ENCODE results near the gene COX4I1. TPM values are rescaled to one million over a fixed set of nuclear protein-coding genes. Genes with fewer than 3 reads are reported as not detected.

COX4I1 gene
- total RNA-seq, 1 donor from 2014 or later = 552 TPM

GRCh38 chr16:85840395-85840794 lies 40.9 kb downstream of the COX4I1 start:
- DNase-seq (ENCODE audit: low spot score) = no peak
- H3K36me3 Mint-ChIP-seq (ENCODE audit: low read depth, unreplicated experiment) = no peaks in the 10 kb centered on the region
- peaks cover 3% of the 10 kb centered on the region for H3K27me3 Mint-ChIP-seq (ENCODE audit: unreplicated experiment)
- no peaks in the 10 kb centered on the region for H3K4me1 Mint-ChIP-seq (ENCODE audit: unreplicated experiment)
- H3K27ac Mint-ChIP-seq (ENCODE audit: unreplicated experiment) = no peak overlapping the region
- H3K4me3 Mint-ChIP-seq (ENCODE audit: unreplicated experiment) = no peak overlapping the region
- peaks cover 4% of the 10 kb centered on the region for H3K9me3 Mint-ChIP-seq (ENCODE audit: unreplicated experiment)
- TF ChIP-seq, protein P1, sequence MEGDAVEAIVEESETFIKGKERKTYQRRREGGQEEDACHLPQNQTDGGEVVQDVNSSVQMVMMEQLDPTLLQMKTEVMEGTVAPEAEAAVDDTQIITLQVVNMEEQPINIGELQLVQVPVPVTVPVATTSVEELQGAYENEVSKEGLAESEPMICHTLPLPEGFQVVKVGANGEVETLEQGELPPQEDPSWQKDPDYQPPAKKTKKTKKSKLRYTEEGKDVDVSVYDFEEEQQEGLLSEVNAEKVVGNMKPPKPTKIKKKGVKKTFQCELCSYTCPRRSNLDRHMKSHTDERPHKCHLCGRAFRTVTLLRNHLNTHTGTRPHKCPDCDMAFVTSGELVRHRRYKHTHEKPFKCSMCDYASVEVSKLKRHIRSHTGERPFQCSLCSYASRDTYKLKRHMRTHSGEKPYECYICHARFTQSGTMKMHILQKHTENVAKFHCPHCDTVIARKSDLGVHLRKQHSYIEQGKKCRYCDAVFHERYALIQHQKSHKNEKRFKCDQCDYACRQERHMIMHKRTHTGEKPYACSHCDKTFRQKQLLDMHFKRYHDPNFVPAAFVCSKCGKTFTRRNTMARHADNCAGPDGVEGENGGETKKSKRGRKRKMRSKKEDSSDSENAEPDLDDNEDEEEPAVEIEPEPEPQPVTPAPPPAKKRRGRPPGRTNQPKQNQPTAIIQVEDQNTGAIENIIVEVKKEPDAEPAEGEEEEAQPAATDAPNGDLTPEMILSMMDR (IDR thresholded peaks at IDR 0.05; ENCODE audit: unreplicated experiment) = no peak

- Mint-ChIP-seq H3K4me1 (ENCODE audit: unreplicated experiment) (no peaks in the 10 kb centered on the region), H3K27me3 (ENCODE audit: unreplicated experiment) (peaks cover 3% of the 10 kb centered on the region), H3K9me3 (ENCODE audit: unreplicated experiment) (peaks cover 4% of the 10 kb centered on the region), H3K27ac (ENCODE audit: unreplicated experiment) (no peak overlapping the region), H3K36me3 (ENCODE audit: low read depth, unreplicated experiment) (no peaks in the 10 kb centered on the region), H3K4me3 (ENCODE audit: unreplicated experiment) (no peak overlapping the region)
- DNase-seq (ENCODE audit: low spot score) = no peak
- TF ChIP-seq, protein P1 (IDR thresholded peaks at IDR 0.05; ENCODE audit: unreplicated experiment) = no peak
These were observed 41.3 kb downstream of the COX4I1 start for GRCh38 chr16:85840801-85841200.

GRCh38 chr16:85842435-85842834 lies 42.9 kb downstream of the COX4I1 start:
- peaks cover 3% of the 10 kb centered on the region for H3K27me3 Mint-ChIP-seq (ENCODE audit: unreplicated experiment)
- TF ChIP-seq, protein P1 (IDR thresholded peaks at IDR 0.05; ENCODE audit: unreplicated experiment) = no peak

GRCh38 chr16:85842848-85843247 lies 43.4 kb downstream of the COX4I1 start:
- H3K9me3 Mint-ChIP-seq (ENCODE audit: unreplicated experiment) = peaks cover 4% of the 10 kb centered on the region
- no peak overlapping the region for H3K27ac Mint-ChIP-seq (ENCODE audit: unreplicated experiment)
- TF ChIP-seq, protein P1 (IDR thresholded peaks at IDR 0.05; ENCODE audit: unreplicated experiment) = no peak
- H3K4me3 Mint-ChIP-seq (ENCODE audit: unreplicated experiment) = no peak overlapping the region
- H3K27me3 Mint-ChIP-seq (ENCODE audit: unreplicated experiment) = peaks cover 3% of the 10 kb centered on the region
- H3K36me3 Mint-ChIP-seq (ENCODE audit: low read depth, unreplicated experiment) = no peaks in the 10 kb centered on the region
- DNase-seq (ENCODE audit: low spot score) = no peak
- no peaks in the 10 kb centered on the region for H3K4me1 Mint-ChIP-seq (ENCODE audit: unreplicated experiment)

More at GRCh38 chr16:85842435-85842834, 42.9 kb downstream of the COX4I1 start:
- Mint-ChIP-seq H3K27ac (ENCODE audit: unreplicated experiment) (no peak overlapping the region), H3K9me3 (ENCODE audit: unreplicated experiment) (peaks cover 4% of the 10 kb centered on the region), H3K4me1 (ENCODE audit: unreplicated experiment) (no peaks in the 10 kb centered on the region), H3K36me3 (ENCODE audit: low read depth, unreplicated experiment) (no peaks in the 10 kb centered on the region), H3K4me3 (ENCODE audit: unreplicated experiment) (no peak overlapping the region)
- DNase-seq (ENCODE audit: low spot score) = no peak

DNA sequence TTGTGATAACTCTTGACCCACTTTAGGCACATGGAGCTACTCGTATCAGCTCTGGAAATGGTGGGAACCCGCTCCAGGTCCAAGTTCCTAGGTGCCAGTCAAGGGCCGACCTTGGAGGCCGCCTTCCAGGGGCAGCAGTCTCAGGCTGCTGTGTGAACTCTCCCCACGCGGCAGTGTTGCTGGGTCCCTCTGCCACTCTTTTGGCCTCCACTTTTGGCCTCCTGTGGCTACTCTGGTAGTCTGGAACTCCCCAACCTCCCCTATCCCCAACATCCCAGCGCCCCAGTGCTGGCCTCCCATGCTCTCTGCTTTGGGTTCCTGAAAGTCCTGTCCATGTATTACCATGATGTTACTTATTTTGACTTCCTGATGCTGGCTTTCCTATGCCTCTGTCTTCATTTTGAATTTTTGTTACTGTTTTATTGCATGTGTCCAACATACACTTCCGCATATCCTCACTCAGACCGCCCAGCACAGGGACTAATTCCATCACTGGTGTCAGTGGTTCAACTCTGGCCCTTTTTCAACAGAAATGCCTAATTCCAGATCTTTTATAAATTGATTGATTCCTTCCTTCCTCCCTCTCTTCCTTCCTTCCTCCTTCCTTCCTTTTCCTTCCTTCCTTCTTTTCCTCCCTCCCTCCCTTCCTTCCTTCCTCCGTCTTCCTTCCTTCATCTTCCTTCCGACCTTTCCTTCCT lies 44.1 kb downstream of the COX4I1 start:
- peaks cover 3% of the 10 kb centered on the region for H3K27me3 Mint-ChIP-seq (ENCODE audit: unreplicated experiment)
- H3K36me3 Mint-ChIP-seq (ENCODE audit: low read depth, unreplicated experiment) = no peaks in the 10 kb centered on the region
- H3K9me3 Mint-ChIP-seq (ENCODE audit: unreplicated experiment) = peaks cover 4% of the 10 kb centered on the region
- no peak overlapping the region for H3K4me3 Mint-ChIP-seq (ENCODE audit: unreplicated experiment)
- no peak for DNase-seq (ENCODE audit: low spot score)
- H3K4me1 Mint-ChIP-seq (ENCODE audit: unreplicated experiment) = no peaks in the 10 kb centered on the region
- TF ChIP-seq, protein P1 (IDR thresholded peaks at IDR 0.05; ENCODE audit: unreplicated experiment) = no peak
- no peak overlapping the region for H3K27ac Mint-ChIP-seq (ENCODE audit: unreplicated experiment)

All from endothelial cell (in vitro differentiated cells).